ENCODE measurements around the gene CELF4.

The CELF4 gene

GRCh38 chr18:37270666-37271052, 294.9 kb downstream of the CELF4 start:
- DNase-seq, result no peak

GRCh38 chr18:37270038-37270665, 295.4 kb downstream of the CELF4 start:
- DNase-seq, result no peak

- DNase-seq, result no peak
Observed at GRCh38 chr18:37266290-37266689, 299.3 kb downstream of the CELF4 start.

GRCh38 chr18:37265382-37265781, 300.2 kb downstream of the CELF4 start:
- DNase-seq, result peak; percentile 10

- no peak for DNase-seq
Observed at GRCh38 chr18:37264956-37265355, 300.6 kb downstream of the CELF4 start.

GRCh38 chr18:37261988-37262387, 303.6 kb downstream of the CELF4 start:
- DNase-seq, result no peak

- DNase-seq, result no peak
Observed at GRCh38 chr18:37261246-37261840, 304.3 kb downstream of the CELF4 start.

- no peak for DNase-seq
Observed at GRCh38 chr18:37260367-37261093, 305.1 kb downstream of the CELF4 start.

- no peak for DNase-seq
Observed at GRCh38 chr18:37259711-37260110, 305.9 kb downstream of the CELF4 start.

GRCh38 chr18:37258819-37259218, 306.8 kb downstream of the CELF4 start:
- DNase-seq, result no peak

- DNase-seq, result no peak
Observed at GRCh38 chr18:37258131-37258530, 307.5 kb downstream of the CELF4 start.

- no peak for DNase-seq
Observed at GRCh38 chr18:37254973-37255372, 310.6 kb downstream of the CELF4 start.

- no peak for DNase-seq
Observed at GRCh38 chr18:37254236-37254754, 311.3 kb downstream of the CELF4 start.

GRCh38 chr18:37253394-37254235, 312.0 kb downstream of the CELF4 start:
- DNase-seq, result no peak

GRCh38 chr18:37252854-37253393, 312.7 kb downstream of the CELF4 start:
- DNase-seq, result no peak

GRCh38 chr18:37252342-37252741, 313.3 kb downstream of the CELF4 start:
- no peak for DNase-seq

- peak; percentile 21 for DNase-seq
Observed at GRCh38 chr18:37251679-37252078, 313.9 kb downstream of the CELF4 start.

GRCh38 chr18:37249895-37250618, 315.5 kb downstream of the CELF4 start:
- no peak for DNase-seq

GRCh38 chr18:37249171-37249886, 316.3 kb downstream of the CELF4 start:
- no peak for DNase-seq

GRCh38 chr18:37248281-37248680, 317.3 kb downstream of the CELF4 start:
- no peak for DNase-seq

- no peak for DNase-seq
Observed at GRCh38 chr18:37247497-37248161, 318.0 kb downstream of the CELF4 start.

All from DMS79 treated with DMSO at 0.1 percent for 48 hours (cell line).